22Rv1 (cell line): Measurements from ENCODE around the gene MBD6.

Experiments used
- CTCF ChIP-seq: fragments of 450-650 bp; IDR thresholded peaks from 2 replicates; pipeline ENCODE4 v1.5.1; 2017; ENCODE audit warnings: mild to moderate bottlenecking
- ZFX ChIP-seq: fragments of 450-650 bp; IDR thresholded peaks from 2 replicates; pipeline ENCODE4 v1.6.1; 2017; ENCODE audit warnings: antibody characterized with exemption, borderline replicate concordance

GRCh38 chr12:57517187-57517586 lies 5.4 kb upstream of the MBD6 start:
- TF ChIP-seq CTCF = no peak
- no peak for TF ChIP-seq ZFX
